Mucosa of rectum (tissue), 2 donors: ENCODE results near the gene MLXIP.

Experiments used
- H3K27ac ChIP-seq, 2 donors: one replicate each; pipeline ENCODE4 v1.7.0; 2013; ENCODE audit warnings: inconsistent platforms in 2 of 2, low read depth in 2 of 2, low read length in 2 of 2
- H3K27me3 ChIP-seq, 2 donors: one replicate each; pipeline ENCODE4 v1.7.0; 2013; ENCODE audit warnings: low read length in 2 of 2; ENCODE audit not compliant: control insufficient read depth in 2 of 2, insufficient read depth in 2 of 2
- H3K36me3 ChIP-seq, 2 donors: one replicate each; pipeline ENCODE4 v1.7.0; 2013; ENCODE audit warnings: low read length in 2 of 2; ENCODE audit not compliant: control insufficient read depth in 2 of 2, insufficient read depth in 2 of 2
- H3K4me1 ChIP-seq, 2 donors: one replicate each; pipeline ENCODE4 v1.7.0; 2013; ENCODE audit warnings: low read length in 2 of 2, mild to moderate bottlenecking in 1 of 2; ENCODE audit not compliant: control insufficient read depth in 2 of 2, insufficient read depth in 2 of 2
- H3K4me3 ChIP-seq, 2 donors: one replicate each; pipeline ENCODE4 v1.7.0; 2013; ENCODE audit warnings: low read length in 2 of 2
- H3K9ac ChIP-seq, 2 donors: one replicate each; pipeline ENCODE4 v1.7.0; 2013; ENCODE audit warnings: low read length in 2 of 2, low read depth in 1 of 2, mild to moderate bottlenecking in 1 of 2
- H3K9me3 ChIP-seq, 2 donors: one replicate each; pipeline ENCODE4 v1.7.0; 2013; ENCODE audit warnings: low read length in 2 of 2; ENCODE audit not compliant: control insufficient read depth in 2 of 2
- donor health status: healthy.
- donor health status: Normal muscosa, but diverticular disease.

MLXIP gene

GRCh38 chr12:122123761-122124145, 45.2 kb downstream of the MLXIP start:
- H3K9ac ChIP-seq = no peak overlapping the region
- peaks cover 10 to 22% of the 10 kb centered on the region in 2 donors for H3K36me3 ChIP-seq
- H3K27ac ChIP-seq = peak overlapping the region in 1 of 2 donors; percentile 49
- no peak overlapping the region for H3K4me3 ChIP-seq
- no peaks in the 10 kb centered on the region for H3K9me3 ChIP-seq
- H3K27me3 ChIP-seq = no peaks in the 10 kb centered on the region
- peaks cover 30 to 35% of the 10 kb centered on the region in 2 donors for H3K4me1 ChIP-seq

- Histone ChIP-seq H3K9ac (no peak overlapping the region), H3K9me3 (no peaks in the 10 kb centered on the region), H3K27ac (no peak overlapping the region), H3K36me3 (peaks cover 16 to 28% of the 10 kb centered on the region in 2 donors), H3K4me1 (peaks cover 30 to 35% of the 10 kb centered on the region in 2 donors), H3K27me3 (no peaks in the 10 kb centered on the region), H3K4me3 (no peak overlapping the region)
Observed at GRCh38 chr12:122124370-122124769, 45.8 kb downstream of the MLXIP start.

DNA sequence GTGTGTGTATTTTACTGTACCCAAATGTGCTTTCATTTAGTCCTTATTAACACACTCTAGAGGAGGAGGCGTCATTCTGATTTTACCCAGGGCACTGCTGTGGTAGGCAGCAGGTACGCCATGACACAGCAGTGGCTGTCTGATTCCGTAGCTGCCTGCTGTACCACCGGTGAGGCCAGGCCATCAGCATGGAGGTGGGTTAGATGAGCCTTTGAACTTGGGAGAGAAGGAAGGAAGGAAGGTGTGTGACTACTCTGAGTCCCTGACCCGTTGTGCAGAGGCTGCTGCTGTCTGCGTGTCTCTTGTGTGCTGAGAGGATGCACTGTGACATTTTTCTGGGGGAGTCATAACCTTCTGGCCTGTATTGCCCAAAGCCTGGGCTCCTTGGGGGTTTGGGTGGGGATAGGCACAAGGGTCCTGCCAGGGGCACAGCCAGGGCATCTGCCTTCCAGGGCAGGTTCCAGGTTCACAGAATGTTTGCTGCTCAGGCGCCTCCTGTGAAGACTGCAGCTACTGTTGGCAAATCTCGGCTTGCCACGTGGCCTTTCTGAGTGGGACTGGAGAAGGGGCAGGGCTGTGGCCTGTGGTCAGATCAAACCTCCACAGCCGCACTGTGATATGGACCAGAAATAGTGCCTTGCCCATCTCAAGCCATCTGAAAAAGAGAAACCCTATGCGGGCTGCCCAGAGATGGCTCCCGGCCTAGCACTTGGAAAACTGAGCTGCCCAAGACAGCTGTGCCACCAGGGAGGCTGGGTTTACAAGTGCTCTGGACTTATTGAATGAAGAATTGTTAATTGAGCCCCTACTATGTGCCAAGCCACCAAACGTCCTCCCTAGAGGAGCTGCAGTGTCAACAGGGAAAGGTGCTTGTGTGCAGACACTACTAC, 47.1 kb downstream of the MLXIP start:
- H3K36me3 ChIP-seq = peaks cover 29 to 41% of the 10 kb centered on the region in 2 donors
- H3K9me3 ChIP-seq = no peaks in the 10 kb centered on the region
- H3K4me3 ChIP-seq = no peak overlapping the region
- no peak overlapping the region for H3K27ac ChIP-seq
- H3K27me3 ChIP-seq = no peaks in the 10 kb centered on the region
- peaks cover 30 to 35% of the 10 kb centered on the region in 2 donors for H3K4me1 ChIP-seq
- no peak overlapping the region for H3K9ac ChIP-seq

- Histone ChIP-seq H3K27ac (no peak overlapping the region), H3K4me3 (no peak overlapping the region), H3K4me1 (peaks cover 30 to 35% of the 10 kb centered on the region in 2 donors), H3K27me3 (no peaks in the 10 kb centered on the region), H3K9me3 (no peaks in the 10 kb centered on the region), H3K9ac (no peak overlapping the region), H3K36me3 (peaks cover 34 to 47% of the 10 kb centered on the region in 2 donors)
Observed at GRCh38 chr12:122126342-122126635, 47.7 kb downstream of the MLXIP start.

DNA sequence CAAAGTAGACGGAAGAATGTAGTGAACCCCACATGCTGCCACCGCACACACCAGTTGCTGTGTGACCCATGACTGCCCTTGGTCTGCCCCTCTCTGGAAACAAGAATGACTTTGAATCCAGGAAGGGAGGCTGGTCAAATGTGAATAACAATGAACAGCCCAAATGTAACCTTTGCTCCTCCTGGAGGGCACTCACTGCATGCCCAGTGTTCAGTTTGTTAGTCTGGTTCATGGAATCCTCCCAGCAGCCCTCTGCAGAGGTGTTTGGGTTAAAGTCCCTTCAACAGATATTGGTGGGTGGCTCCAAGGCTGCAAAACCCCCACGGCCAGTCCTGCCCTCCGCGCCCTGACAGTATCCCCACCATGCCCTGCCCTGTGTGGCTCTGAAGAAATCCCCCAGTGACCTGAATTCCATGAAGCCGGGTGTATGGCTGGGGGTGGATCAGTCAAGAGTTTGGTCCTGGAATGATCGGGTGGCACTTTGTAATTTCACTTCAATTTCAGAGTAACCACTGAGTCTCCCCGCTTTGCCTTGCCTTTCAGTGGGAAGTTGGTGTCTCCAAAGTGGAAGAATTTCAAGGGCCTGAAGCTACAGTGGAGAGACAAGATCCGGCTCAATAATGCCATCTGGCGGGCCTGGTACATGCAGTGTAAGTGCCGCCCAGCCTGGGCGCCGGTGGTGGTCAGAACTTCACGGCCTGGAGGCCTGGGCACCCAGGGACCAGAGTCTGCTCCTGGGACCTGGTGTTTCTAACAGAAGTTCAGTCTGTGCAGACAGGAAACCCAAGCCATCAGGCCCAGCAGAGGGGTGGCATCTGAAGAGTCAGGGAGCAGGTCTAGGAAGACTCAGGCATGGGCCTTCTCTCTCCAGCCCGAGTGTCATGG, 48.4 kb downstream of the MLXIP start:
- Histone ChIP-seq H3K27me3 (no peaks in the 10 kb centered on the region), H3K27ac (no peak overlapping the region), H3K4me1 (peaks cover 27 to 28% of the 10 kb centered on the region in 2 donors), H3K4me3 (no peak overlapping the region), H3K9ac (no peak overlapping the region), H3K36me3 (peaks cover 37 to 51% of the 10 kb centered on the region in 2 donors), H3K9me3 (no peaks in the 10 kb centered on the region)

DNA sequence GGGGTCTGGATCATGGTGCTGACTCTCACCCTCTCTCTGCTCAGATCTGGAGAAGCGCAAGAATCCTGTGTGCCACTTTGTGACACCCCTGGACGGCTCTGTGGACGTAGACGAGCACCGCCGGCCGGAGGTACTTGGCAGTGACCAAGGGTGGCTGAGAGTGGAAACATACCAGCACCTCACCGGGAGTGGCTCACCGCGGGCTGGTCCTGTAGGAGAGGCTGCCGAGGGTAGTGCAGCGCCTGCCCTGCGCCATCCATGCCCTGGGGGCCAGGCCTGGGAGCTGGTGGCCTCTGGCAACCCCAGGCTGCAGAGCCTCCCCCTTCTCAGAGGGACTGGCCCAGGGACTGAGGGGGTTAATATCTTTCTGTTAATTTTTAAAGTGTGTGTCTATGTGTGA, 49.3 kb downstream of the MLXIP start:
- Histone ChIP-seq H3K36me3 (peaks cover 45 to 59% of the 10 kb centered on the region in 2 donors), H3K9ac (no peak overlapping the region), H3K27me3 (no peaks in the 10 kb centered on the region), H3K27ac (no peak overlapping the region), H3K4me1 (peaks cover 26% of the 10 kb centered on the region in 2 donors), H3K9me3 (no peaks in the 10 kb centered on the region), H3K4me3 (no peak overlapping the region)

- H3K36me3 ChIP-seq = peaks cover 50 to 65% of the 10 kb centered on the region in 2 donors
Observed at GRCh38 chr12:122128481-122128880, 49.9 kb downstream of the MLXIP start.

DNA sequence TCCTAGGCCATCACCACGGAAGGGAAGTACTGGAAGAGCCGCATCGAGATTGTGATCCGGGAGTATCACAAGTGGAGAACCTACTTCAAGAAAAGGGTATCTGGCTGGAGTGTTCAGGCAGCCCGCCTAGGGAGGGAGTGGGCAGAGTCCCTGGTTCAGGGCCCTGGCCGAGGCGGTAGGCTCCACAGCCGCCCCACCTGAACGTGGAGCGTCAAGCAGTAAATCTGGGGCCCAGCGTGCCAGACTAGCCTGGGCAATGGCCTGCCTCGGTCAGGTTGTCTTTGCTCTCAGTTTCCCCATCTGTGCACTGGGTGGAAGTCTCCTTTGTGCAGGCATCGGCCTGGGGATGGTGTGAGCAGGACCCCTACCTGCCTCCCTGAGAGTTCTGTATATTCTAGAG, 50.6 kb downstream of the MLXIP start:
- H3K9ac ChIP-seq = no peak overlapping the region
- peaks cover 15 to 16% of the 10 kb centered on the region in 2 donors for H3K4me1 ChIP-seq
- no peak overlapping the region for H3K27ac ChIP-seq
- H3K36me3 ChIP-seq = peaks cover 57 to 72% of the 10 kb centered on the region in 2 donors
- no peaks in the 10 kb centered on the region for H3K27me3 ChIP-seq
- no peaks in the 10 kb centered on the region for H3K9me3 ChIP-seq
- H3K4me3 ChIP-seq = no peak overlapping the region

More at GRCh38 chr12:122128481-122128880, 49.9 kb downstream of the MLXIP start:
- no peak overlapping the region for H3K4me3 ChIP-seq
- no peaks in the 10 kb centered on the region for H3K9me3 ChIP-seq
- peaks cover 20% of the 10 kb centered on the region in 2 donors for H3K4me1 ChIP-seq
- no peak overlapping the region for H3K27ac ChIP-seq
- H3K9ac ChIP-seq = no peak overlapping the region
- H3K27me3 ChIP-seq = no peaks in the 10 kb centered on the region

GRCh38 chr12:122130150-122130549, 51.6 kb downstream of the MLXIP start:
- Histone ChIP-seq H3K9me3 (no peaks in the 10 kb centered on the region), H3K4me3 (no peak overlapping the region), H3K27me3 (no peaks in the 10 kb centered on the region), H3K9ac (no peak overlapping the region), H3K4me1 (peaks cover 13 to 14% of the 10 kb centered on the region in 2 donors), H3K36me3 (peaks cover 60 to 76% of the 10 kb centered on the region in 2 donors), H3K27ac (no peak overlapping the region)
